IgD-negative memory B cell (primary cell): Measurements from ENCODE around the gene TMA7B. TPM values are rescaled to one million over a fixed set of nuclear protein-coding genes. Genes with fewer than 3 reads are reported as not detected.
"Not testable (repeated sequence)": the region's sequence is repeated elsewhere in the genome, so short reads cannot be mapped to it uniquely, and the experiment has no call there.

Experiments
- H3K27ac Mint-ChIP-seq, 3 donors: one replicate each; pipeline ENCODE4 v1.8.0; 2020 to 2022; ENCODE audit warnings: mild to moderate bottlenecking in 3 of 3, mixed read lengths in 3 of 3, moderate library complexity in 1 of 3
- H3K27me3 Mint-ChIP-seq: one replicate; pipeline ENCODE4 v1.8.0; 2021; ENCODE audit warnings: mixed read lengths
- H3K36me3 Mint-ChIP-seq: one replicate; pipeline ENCODE4 v1.8.0; 2020; ENCODE audit warnings: mild to moderate bottlenecking, mixed read lengths
- H3K4me1 Mint-ChIP-seq, 3 donors: one replicate each; pipeline ENCODE4 v1.8.0; 2020 to 2022; ENCODE audit warnings: mixed read lengths in 3 of 3, mild to moderate bottlenecking in 1 of 3
- H3K4me3 Mint-ChIP-seq, 4 donors: one replicate each; pipeline ENCODE4 v1.8.0; 2020 to 2022; ENCODE audit warnings: mild to moderate bottlenecking in 4 of 4, mixed read lengths in 4 of 4, moderate library complexity in 3 of 4
- H3K9me3 Mint-ChIP-seq, 3 donors: one replicate each; pipeline ENCODE4 v1.8.0; 2020 to 2021; ENCODE audit warnings: mixed read lengths in 3 of 3, mild to moderate bottlenecking in 1 of 3
- polyA plus RNA-seq: library from polyadenylated mRNA; unstranded; fragments of 300-500 nt; fragmentation: Illumina TruSeq; gene quantifications from one replicate; pipeline ENCODE4 v1.2.3, GENCODE V29; 2021

The TMA7B gene
- polyA plus RNA-seq, 1 donor from 2014 or later: 0.78 TPM

GRCh38 chr22:39992894-39993293 lies 32.7 kb downstream of the TMA7B start:
- not testable (repeated sequence) for H3K4me3 Mint-ChIP-seq, H3K27ac Mint-ChIP-seq, H3K9me3 Mint-ChIP-seq, H3K4me1 Mint-ChIP-seq, H3K36me3 Mint-ChIP-seq
- H3K27me3 Mint-ChIP-seq: peaks cover 34% of the 10 kb centered on the region

- Mint-ChIP-seq H3K36me3 (no peaks in the 10 kb centered on the region), H3K4me1 (peaks cover 1 to 4% (median 2%) of the 10 kb centered on the region in 3 donors), H3K9me3 (no peaks in the 10 kb centered on the region), H3K27me3 (peaks cover 34% of the 10 kb centered on the region), H3K4me3 (peak overlapping the region; percentile 21 to 76 (median 60)), H3K27ac (peak overlapping the region in 1 of 3 donors; percentile 89)
These were observed 33.9 kb downstream of the TMA7B start for GRCh38 chr22:39994041-39994565.

DNA sequence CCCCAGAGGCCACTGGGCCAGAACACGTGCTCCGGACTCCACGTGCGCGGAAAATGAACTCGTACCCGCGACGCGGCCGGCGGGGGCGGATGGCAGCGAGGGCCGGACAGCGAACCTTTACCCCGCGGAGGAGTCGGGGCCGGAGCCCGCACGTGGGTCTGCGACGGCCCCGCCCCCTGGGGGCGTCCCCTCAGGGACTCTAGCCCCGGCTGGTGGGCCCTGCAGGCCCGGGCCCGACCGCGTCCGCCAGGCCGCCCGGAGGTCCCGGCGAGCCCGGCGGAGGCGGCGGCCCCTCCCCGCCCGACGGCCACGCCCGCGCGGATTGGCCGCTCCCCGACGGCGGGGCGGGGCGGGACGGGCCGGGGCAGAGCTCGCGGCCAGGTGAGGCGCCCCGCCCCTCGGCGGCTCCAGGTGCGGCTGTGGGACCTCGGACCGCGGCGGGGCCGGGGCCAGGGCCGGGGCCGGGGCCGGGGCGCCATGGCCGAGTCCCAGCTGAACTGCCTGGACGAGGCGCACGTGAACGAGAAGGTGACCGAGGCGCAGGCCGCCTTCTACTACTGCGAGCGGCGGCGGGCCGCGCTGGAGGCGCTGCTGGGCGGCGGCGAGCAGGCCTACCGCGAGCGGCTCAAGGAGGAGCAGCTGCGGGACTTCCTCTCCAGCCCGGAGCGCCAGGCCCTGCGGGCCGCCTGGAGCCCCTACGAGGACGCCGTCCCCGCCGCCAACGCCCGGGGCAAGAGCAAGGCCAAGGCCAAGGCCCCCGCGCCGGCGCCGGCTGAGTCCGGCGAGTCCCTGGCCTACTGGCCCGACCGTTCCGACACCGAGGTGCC lies 34.6 kb downstream of the TMA7B start, which contains the start of gene FAM83F:
Gene FAM83F, plus strand, starts transcription at position 389 of the 827 bp plus-strand sequence. Its CDS starts 89 bp downstream, at position 478.
- Mint-ChIP-seq H3K4me3 (peak within 1 kb of the TSS; percentile 44 to 76 (median 60)), H3K36me3 (peaks cover 1% of the 10 kb centered on the region), H3K27me3 (peaks cover 36% of the 10 kb centered on the region), H3K4me1 (peaks cover 1 to 4% (median 2%) of the 10 kb centered on the region in 3 donors), H3K9me3 (no peaks in the 10 kb centered on the region), H3K27ac (peak within 1 kb of the TSS in 1 of 3 donors; percentile 89)

GRCh38 chr22:39995393-39996252 lies 35.4 kb downstream of the TMA7B start:
- Mint-ChIP-seq H3K9me3 (no peaks in the 10 kb centered on the region), H3K27me3 (peaks cover 39% of the 10 kb centered on the region), H3K36me3 (peaks cover 1% of the 10 kb centered on the region), H3K4me3 (peak overlapping the region in 2 of 4 donors; percentile 44 to 46), H3K4me1 (peaks cover 1 to 4% (median 2%) of the 10 kb centered on the region in 3 donors), H3K27ac (no peak overlapping the region)

- H3K27ac Mint-ChIP-seq: no peak overlapping the region
- peaks cover 1% of the 10 kb centered on the region for H3K36me3 Mint-ChIP-seq
- H3K27me3 Mint-ChIP-seq: peaks cover 40% of the 10 kb centered on the region
These were observed 36.5 kb downstream of the TMA7B start for GRCh38 chr22:39996732-39997131.

DNA sequence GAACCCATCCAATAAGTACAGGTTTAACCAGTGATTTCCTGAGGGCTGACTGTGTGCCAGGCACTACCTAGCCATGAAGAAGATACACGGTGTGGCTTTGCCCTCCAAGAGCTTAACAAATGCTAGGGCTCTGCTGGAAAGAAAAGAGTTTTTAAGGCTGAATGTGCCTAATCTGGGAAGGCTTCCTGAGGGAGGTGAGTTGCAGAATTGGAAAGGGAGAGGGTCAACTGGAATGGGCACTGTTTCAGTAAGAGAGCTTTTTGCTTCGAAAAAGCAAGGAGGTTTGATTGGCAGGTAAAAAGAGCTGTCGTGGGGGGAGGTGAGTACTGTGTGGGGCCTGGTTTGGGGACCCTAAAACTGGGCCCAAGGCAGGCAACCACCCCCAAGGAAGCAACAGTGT lies 37.2 kb downstream of the TMA7B start:
- H3K27me3 Mint-ChIP-seq: peaks cover 39% of the 10 kb centered on the region
- no peak overlapping the region for H3K27ac Mint-ChIP-seq
- H3K9me3 Mint-ChIP-seq: no peaks in the 10 kb centered on the region
- no peak overlapping the region for H3K4me3 Mint-ChIP-seq
- peaks cover 1% of the 10 kb centered on the region for H3K36me3 Mint-ChIP-seq
- H3K4me1 Mint-ChIP-seq: peaks cover 1 to 4% (median 2%) of the 10 kb centered on the region in 3 donors

More at GRCh38 chr22:39996732-39997131, 36.5 kb downstream of the TMA7B start:
- no peaks in the 10 kb centered on the region for H3K9me3 Mint-ChIP-seq
- H3K4me3 Mint-ChIP-seq: no peak overlapping the region
- peaks cover 1 to 4% (median 2%) of the 10 kb centered on the region in 3 donors for H3K4me1 Mint-ChIP-seq

- Mint-ChIP-seq H3K36me3 (peaks cover 1% of the 10 kb centered on the region), H3K27me3 (peaks cover 40% of the 10 kb centered on the region), H3K9me3 (no peaks in the 10 kb centered on the region), H3K4me1 (peaks cover 1 to 4% (median 2%) of the 10 kb centered on the region in 3 donors), H3K4me3 (no peak overlapping the region), H3K27ac (no peak overlapping the region)
These were observed 37.9 kb downstream of the TMA7B start for GRCh38 chr22:39997939-39998726.

GRCh38 chr22:39999144-39999757 lies 39.1 kb downstream of the TMA7B start:
- Mint-ChIP-seq H3K36me3 (peaks cover 1% of the 10 kb centered on the region), H3K27ac (no peak overlapping the region), H3K27me3 (peaks cover 34% of the 10 kb centered on the region), H3K9me3 (no peaks in the 10 kb centered on the region), H3K4me1 (peaks cover 0 to 1% (median 0%) of the 10 kb centered on the region in 3 donors), H3K4me3 (no peak overlapping the region)

GRCh38 chr22:40000171-40000570 lies 40.0 kb downstream of the TMA7B start:
- peaks cover 0 to 1% (median 0%) of the 10 kb centered on the region in 3 donors for H3K4me1 Mint-ChIP-seq
- H3K27me3 Mint-ChIP-seq: peaks cover 37% of the 10 kb centered on the region
- peaks cover 1% of the 10 kb centered on the region for H3K36me3 Mint-ChIP-seq
- no peaks in the 10 kb centered on the region for H3K9me3 Mint-ChIP-seq
- no peak overlapping the region for H3K4me3 Mint-ChIP-seq
- H3K27ac Mint-ChIP-seq: no peak overlapping the region

GRCh38 chr22:40001106-40001505 lies 40.9 kb downstream of the TMA7B start:
- Mint-ChIP-seq H3K27me3 (peaks cover 31% of the 10 kb centered on the region), H3K4me1 (peaks cover 0 to under 1% (median 0%) of the 10 kb centered on the region in 3 donors), H3K9me3 (no peaks in the 10 kb centered on the region), H3K27ac (no peak overlapping the region), H3K4me3 (no peak overlapping the region), H3K36me3 (peaks cover 1% of the 10 kb centered on the region)

- H3K36me3 Mint-ChIP-seq: peaks cover 1% of the 10 kb centered on the region
- no peak overlapping the region for H3K4me3 Mint-ChIP-seq
These were observed 41.8 kb downstream of the TMA7B start for GRCh38 chr22:40001800-40002577.

GRCh38 chr22:40002935-40003715 lies 42.9 kb downstream of the TMA7B start:
- H3K4me3 Mint-ChIP-seq: no peak overlapping the region
- no peaks in the 10 kb centered on the region for H3K9me3 Mint-ChIP-seq
- H3K27me3 Mint-ChIP-seq: peaks cover 29% of the 10 kb centered on the region
- H3K4me1 Mint-ChIP-seq: no peaks in the 10 kb centered on the region
- H3K27ac Mint-ChIP-seq: no peak overlapping the region
- H3K36me3 Mint-ChIP-seq: peaks cover 1% of the 10 kb centered on the region

More at GRCh38 chr22:40001800-40002577, 41.8 kb downstream of the TMA7B start:
- H3K9me3 Mint-ChIP-seq: no peaks in the 10 kb centered on the region
- H3K27me3 Mint-ChIP-seq: peaks cover 28% of the 10 kb centered on the region
- no peaks in the 10 kb centered on the region for H3K4me1 Mint-ChIP-seq
- H3K27ac Mint-ChIP-seq: no peak overlapping the region

DNA sequence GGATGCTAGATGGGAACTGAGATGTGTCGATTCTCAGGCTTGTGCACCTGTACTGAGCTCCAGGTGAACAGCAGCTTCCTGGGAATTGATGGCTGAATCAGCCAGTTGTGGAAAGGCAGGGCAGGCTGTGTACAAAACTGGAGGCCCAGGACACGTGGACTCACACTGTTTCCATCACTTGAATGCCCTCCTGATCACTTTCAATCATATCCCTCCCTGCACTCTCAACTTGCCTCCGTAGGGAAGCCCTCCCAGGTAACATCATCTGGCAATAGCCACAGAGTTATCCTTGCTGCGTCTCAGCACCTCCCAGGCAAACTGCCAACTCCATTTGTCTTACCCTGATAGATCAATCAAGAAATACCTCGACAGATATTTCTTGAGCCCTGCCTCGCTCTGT lies 44.6 kb downstream of the TMA7B start:
- Mint-ChIP-seq H3K36me3 (no peaks in the 10 kb centered on the region), H3K4me1 (peaks cover 0 to 1% (median 0%) of the 10 kb centered on the region in 3 donors), H3K27ac (no peak overlapping the region), H3K27me3 (peaks cover 35% of the 10 kb centered on the region), H3K9me3 (no peaks in the 10 kb centered on the region), H3K4me3 (no peak overlapping the region)
